Parathyroid adenoma (tissue), 2 donors: ENCODE data around the gene LAMA3.
A peak's percentile ranks its signal among the peaks of the same experiment; 100 is the strongest.

Source experiments
- H2AFZ ChIP-seq: fragments of 300-600 bp; sonication (generic); one replicate; pipeline ENCODE4 v1.7.0; 2017; ENCODE audit warnings: antibody characterized with exemption, mild to moderate bottlenecking
- H3K27ac ChIP-seq: fragments of 300-600 bp; sonication (generic); one replicate; pipeline ENCODE4 v1.7.0; 2017
- H3K27me3 ChIP-seq: fragments of 300-600 bp; sonication (generic); one replicate; pipeline ENCODE4 v1.7.0; 2017; ENCODE audit warnings: low read length; ENCODE audit not compliant: control insufficient read depth, insufficient read depth
- H3K36me3 ChIP-seq: fragments of 300-600 bp; sonication (generic); one replicate; pipeline ENCODE4 v1.7.0; 2017; ENCODE audit warnings: low read length; ENCODE audit not compliant: control insufficient read depth, insufficient read depth
- H3K4me1 ChIP-seq: fragments of 300-600 bp; sonication (generic); one replicate; pipeline ENCODE4 v1.7.0; 2017; ENCODE audit warnings: control low read depth
- H3K4me2 ChIP-seq: fragments of 300-600 bp; sonication (generic); one replicate; pipeline ENCODE4 v1.7.0; 2017; ENCODE audit warnings: low read length
- H3K4me3 ChIP-seq: fragments of 300-600 bp; sonication (generic); one replicate; pipeline ENCODE4 v1.7.0; 2017; ENCODE audit warnings: low read depth, low read length
- H3K79me2 ChIP-seq: fragments of 300-600 bp; sonication (generic); one replicate; pipeline ENCODE4 v1.7.0; 2017; ENCODE audit warnings: control low read depth
- H3K9ac ChIP-seq: fragments of 300-600 bp; sonication (generic); one replicate; pipeline ENCODE4 v1.7.0; 2017; ENCODE audit warnings: mild to moderate bottlenecking
- H3K9me3 ChIP-seq: fragments of 300-600 bp; sonication (generic); one replicate; pipeline ENCODE4 v1.7.0; 2017; ENCODE audit warnings: low read length; ENCODE audit not compliant: control insufficient read depth
- CTCF ChIP-seq: fragments of 300-600 bp; sonication (generic); IDR thresholded peaks from one replicate; pipeline ENCODE4 v1.7.0; 2017; ENCODE audit warnings: antibody characterized with exemption, mild to moderate bottlenecking
- donor health status: primary hyperparathyroidism.

Gene LAMA3

GRCh38 chr18:23690505-23691068, 1.3 kb downstream of the LAMA3 start:
- Histone ChIP-seq H3K36me3 (no peaks in the 10 kb centered on the region), H3K27ac (no peak overlapping the region), H3K79me2 (peaks cover 2% of the 10 kb centered on the region), H3K9me3 (no peaks in the 10 kb centered on the region), H3K9ac (no peak overlapping the region), H3K4me2 (peak overlapping the region; percentile 95), H3K27me3 (no peaks in the 10 kb centered on the region), H2AFZ (peak overlapping the region; percentile 93), H3K4me3 (peak overlapping the region; percentile 72), H3K4me1 (peaks cover 8% of the 10 kb centered on the region)
- no peak for TF ChIP-seq CTCF

GRCh38 chr18:23693846-23694245, 4.6 kb downstream of the LAMA3 start:
- Histone ChIP-seq H3K9ac (no peak overlapping the region), H3K4me2 (no peak overlapping the region), H3K27me3 (no peaks in the 10 kb centered on the region), H3K79me2 (peaks cover 2% of the 10 kb centered on the region), H2AFZ (no peak overlapping the region), H3K27ac (no peak overlapping the region), H3K36me3 (no peaks in the 10 kb centered on the region), H3K9me3 (no peaks in the 10 kb centered on the region), H3K4me1 (peaks cover 4% of the 10 kb centered on the region), H3K4me3 (no peak overlapping the region)
- TF ChIP-seq CTCF = no peak

GRCh38 chr18:23694637-23695430, 5.6 kb downstream of the LAMA3 start:
- H3K9ac ChIP-seq = no peak overlapping the region
- H2AFZ ChIP-seq = no peak overlapping the region
- TF ChIP-seq CTCF = no peak
- no peak overlapping the region for H3K27ac ChIP-seq
- no peaks in the 10 kb centered on the region for H3K36me3 ChIP-seq
- H3K79me2 ChIP-seq = peaks cover 2% of the 10 kb centered on the region
- no peaks in the 10 kb centered on the region for H3K9me3 ChIP-seq
- no peak overlapping the region for H3K4me2 ChIP-seq
- H3K4me1 ChIP-seq = peaks cover 2% of the 10 kb centered on the region
- H3K4me3 ChIP-seq = no peak overlapping the region
- H3K27me3 ChIP-seq = no peaks in the 10 kb centered on the region

- no peak overlapping the region for H3K9ac ChIP-seq
- no peak overlapping the region for H3K4me2 ChIP-seq
- TF ChIP-seq CTCF = no peak
- H3K4me1 ChIP-seq = no peaks in the 10 kb centered on the region
- H3K36me3 ChIP-seq = no peaks in the 10 kb centered on the region
- peaks cover 11% of the 10 kb centered on the region for H3K79me2 ChIP-seq
- H2AFZ ChIP-seq = no peak overlapping the region
- H3K9me3 ChIP-seq = no peaks in the 10 kb centered on the region
- H3K27me3 ChIP-seq = no peaks in the 10 kb centered on the region
- H3K4me3 ChIP-seq = no peak overlapping the region
- no peak overlapping the region for H3K27ac ChIP-seq
These were observed 11.8 kb downstream of the LAMA3 start for GRCh38 chr18:23701017-23701416.
